Stimulated activated naive CD8-positive, alpha-beta T cell treated with anti-CD3 and anti-CD28 coated beads, Interleukin-15, Interleukin-2, amounts not matched to agents 100 U/mL and 50 U/mL, for 24 hours (primary cell): ENCODE data around the gene ZBTB8A.
"Not testable (repeated sequence)": the region's sequence is repeated elsewhere in the genome, so short reads cannot be mapped to it uniquely, and the experiment has no call there.

ENCODE experiments used
- ATAC-seq: fragments of 150-1000 bp; cut with Tn5 transposase; one replicate; pipeline ENCODE4 v1.10.0; 2021
- DNase-seq: peaks from one replicate; pipeline ENCODE4 v3.0.0; 2021

ZBTB8A gene

GRCh38 chr1:32536764-32537163 is 2.5 kb upstream of the ZBTB8A start:
- no peak for ATAC-seq
- DNase-seq: no peak

- ATAC-seq (peak; percentile 43), DNase-seq (peak; percentile 30)
Observed at GRCh38 chr1:32539584-32540571, 651 bp downstream of the ZBTB8A start.

GRCh38 chr1:32540605-32541004 is 1.4 kb downstream of the ZBTB8A start:
- ATAC-seq: no peak
- DNase-seq: no peak

- DNase-seq (no peak), ATAC-seq (no peak)
Observed at GRCh38 chr1:32541064-32541566, 1.9 kb downstream of the ZBTB8A start.

GRCh38 chr1:32546611-32547010 is 7.4 kb downstream of the ZBTB8A start:
- DNase-seq: no peak
- no peak for ATAC-seq

GRCh38 chr1:32549616-32550015 is 10.4 kb downstream of the ZBTB8A start:
- ATAC-seq (no peak), DNase-seq (no peak)

GRCh38 chr1:32554288-32554687 is 15.1 kb downstream of the ZBTB8A start:
- ATAC-seq: no peak

GRCh38 chr1:32557035-32557434 is 17.8 kb downstream of the ZBTB8A start:
- DNase-seq, ATAC-seq: not testable (repeated sequence)

More at GRCh38 chr1:32554288-32554687, 15.1 kb downstream of the ZBTB8A start:
- no peak for DNase-seq

- ATAC-seq: no peak
- no peak for DNase-seq
Observed at GRCh38 chr1:32557812-32558211, 18.6 kb downstream of the ZBTB8A start.

GRCh38 chr1:32568929-32569328 is 29.7 kb downstream of the ZBTB8A start:
- no peak for DNase-seq

GRCh38 chr1:32580348-32581017 is 41.3 kb downstream of the ZBTB8A start:
- DNase-seq (no peak), ATAC-seq (no peak)

More at GRCh38 chr1:32568929-32569328, 29.7 kb downstream of the ZBTB8A start:
- no peak for ATAC-seq

- ATAC-seq (no peak), DNase-seq (no peak)
Observed at GRCh38 chr1:32592943-32593342, 53.7 kb downstream of the ZBTB8A start.

- DNase-seq (no peak), ATAC-seq (no peak)
Observed at GRCh38 chr1:32600034-32600433, 60.8 kb downstream of the ZBTB8A start.

- DNase-seq (no peak), ATAC-seq (no peak)
Observed at GRCh38 chr1:32605711-32606424, 66.6 kb downstream of the ZBTB8A start.

- no peak for ATAC-seq
- DNase-seq: no peak
Observed at GRCh38 chr1:32606565-32607371, 67.5 kb downstream of the ZBTB8A start.

- ATAC-seq: no peak
- DNase-seq: no peak
Observed at GRCh38 chr1:32609180-32609579, 70.0 kb downstream of the ZBTB8A start.

GRCh38 chr1:32611859-32612188 is 72.6 kb downstream of the ZBTB8A start:
- no peak for ATAC-seq

GRCh38 chr1:32612189-32612881 is 73.1 kb downstream of the ZBTB8A start:
- ATAC-seq (peak; percentile 96), DNase-seq (peak; percentile 76)

More at GRCh38 chr1:32611859-32612188, 72.6 kb downstream of the ZBTB8A start:
- no peak for DNase-seq

- DNase-seq (no peak), ATAC-seq (no peak)
Observed at GRCh38 chr1:32613472-32613871, 74.2 kb downstream of the ZBTB8A start.

- DNase-seq (no peak), ATAC-seq (no peak)
Observed at GRCh38 chr1:32618673-32619221, 79.5 kb downstream of the ZBTB8A start.
